IMR-90 (cell line): Measurements from ENCODE around the gene SP140L.
"Not testable (repeated sequence)": the region's sequence is repeated elsewhere in the genome, so short reads cannot be mapped to it uniquely, and the experiment has no call there.

Experiments
- BHLHE40 ChIP-seq: fragments of 150-350 bp; IDR thresholded peaks from 2 replicates; pipeline ENCODE4 v1.6.1; 2016; ENCODE audit warnings: mild to moderate bottlenecking, low read depth, low read length
- CEBPB ChIP-seq: IDR thresholded peaks from 2 replicates; pipeline ENCODE4 v1.6.1; 2012; ENCODE audit warnings: low read depth, low read length, improper control_type of control experiment
- CTCF ChIP-seq: conservative IDR thresholded peaks from 2 replicates; pipeline ENCODE4 v1.5.1; 2012; ENCODE audit warnings: mild to moderate bottlenecking, low read depth, low read length, improper control_type of control experiment
- FOS ChIP-seq: fragments of 150-350 bp; IDR thresholded peaks from 2 replicates; pipeline ENCODE4 v1.6.1; 2016; ENCODE audit warnings: low read depth, low read length
- MAFK ChIP-seq: IDR thresholded peaks from 2 replicates; pipeline ENCODE4 v1.6.1; 2012; ENCODE audit warnings: low read depth, low read length, improper control_type of control experiment
- MAZ ChIP-seq: IDR thresholded peaks from 2 replicates; pipeline ENCODE4 v1.6.1; 2012; ENCODE audit warnings: low read depth, mild to moderate bottlenecking, low read length, improper control_type of control experiment, moderate library complexity, borderline replicate concordance
- MXI1 ChIP-seq: IDR thresholded peaks from 2 replicates; pipeline ENCODE4 v1.6.1; 2012; ENCODE audit warnings: low read depth, mild to moderate bottlenecking, low read length, moderate library complexity, borderline replicate concordance
- NFE2L2 ChIP-seq: fragments of 150-350 bp; IDR thresholded peaks from 2 replicates; pipeline ENCODE4 v1.6.1; 2016; ENCODE audit warnings: low read depth, mild to moderate bottlenecking, low read length
- POLR2A ChIP-seq: IDR thresholded peaks from 2 replicates; pipeline ENCODE4 v1.6.1; 2012; ENCODE audit warnings: mild to moderate bottlenecking, low read depth, low read length
- RAD21 ChIP-seq: IDR thresholded peaks from 2 replicates; pipeline ENCODE4 v1.6.1; 2012; ENCODE audit warnings: low read length, improper control_type of control experiment
- RFX5 ChIP-seq: IDR thresholded peaks from 2 replicates; pipeline ENCODE4 v1.8.0; 2012; ENCODE audit warnings: low read depth, mild to moderate bottlenecking, low read length, moderate library complexity
- SMC3 ChIP-seq: fragments of 150-350 bp; IDR thresholded peaks from 2 replicates; pipeline ENCODE4 v1.6.1; 2016; ENCODE audit warnings: low read depth, mild to moderate bottlenecking, antibody characterized with exemption, low read length, moderate library complexity
- USF2 ChIP-seq: fragments of 150-350 bp; IDR thresholded peaks from 2 replicates; pipeline ENCODE4 v1.6.1; 2017; ENCODE audit warnings: mild to moderate bottlenecking, antibody characterized with exemption, low read length, low read depth
- TF ChIP-seq, protein P1 (sequence below): fragments of 150-350 bp; IDR thresholded peaks from 2 replicates; pipeline ENCODE4 v1.6.1; 2016; ENCODE audit warnings: low read depth, mild to moderate bottlenecking, low read length, moderate library complexity, borderline replicate concordance

- TF ChIP-seq POLR2A, CTCF, BHLHE40, MXI1, CEBPB, NFE2L2, RAD21, FOS, RFX5, USF2, MAFK, SMC3, MAZ: not testable (repeated sequence)
- TF ChIP-seq, protein P1, sequence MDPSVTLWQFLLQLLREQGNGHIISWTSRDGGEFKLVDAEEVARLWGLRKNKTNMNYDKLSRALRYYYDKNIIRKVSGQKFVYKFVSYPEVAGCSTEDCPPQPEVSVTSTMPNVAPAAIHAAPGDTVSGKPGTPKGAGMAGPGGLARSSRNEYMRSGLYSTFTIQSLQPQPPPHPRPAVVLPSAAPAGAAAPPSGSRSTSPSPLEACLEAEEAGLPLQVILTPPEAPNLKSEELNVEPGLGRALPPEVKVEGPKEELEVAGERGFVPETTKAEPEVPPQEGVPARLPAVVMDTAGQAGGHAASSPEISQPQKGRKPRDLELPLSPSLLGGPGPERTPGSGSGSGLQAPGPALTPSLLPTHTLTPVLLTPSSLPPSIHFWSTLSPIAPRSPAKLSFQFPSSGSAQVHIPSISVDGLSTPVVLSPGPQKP: not testable (repeated sequence)
Measured at GRCh38 chr2:230343041-230343624, 16.1 kb downstream of the SP140L start.
